ENCODE data around the gene BRSK1.

Gene BRSK1

DNA sequence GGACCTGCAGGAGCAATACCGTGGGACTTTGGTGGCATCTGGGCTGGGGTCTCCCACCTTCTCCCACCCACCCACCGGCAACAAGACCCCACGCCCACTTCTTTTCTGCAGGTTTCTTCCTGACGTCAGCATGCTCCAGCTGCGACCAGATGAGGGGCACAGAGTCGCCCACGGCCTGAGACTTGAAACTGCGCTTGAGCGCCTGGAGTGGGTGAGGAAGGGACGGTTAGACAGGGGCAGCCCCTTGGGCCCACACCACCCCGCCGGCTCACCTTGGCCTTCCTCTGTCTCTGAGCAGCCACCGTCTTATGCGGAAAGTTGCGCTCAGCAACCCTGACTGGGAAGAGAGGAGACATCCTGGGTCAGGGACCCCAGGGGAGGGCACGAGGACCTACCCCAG lies 77.1 kb downstream of the BRSK1 start:
- TF ChIP-seq, protein P1, sequence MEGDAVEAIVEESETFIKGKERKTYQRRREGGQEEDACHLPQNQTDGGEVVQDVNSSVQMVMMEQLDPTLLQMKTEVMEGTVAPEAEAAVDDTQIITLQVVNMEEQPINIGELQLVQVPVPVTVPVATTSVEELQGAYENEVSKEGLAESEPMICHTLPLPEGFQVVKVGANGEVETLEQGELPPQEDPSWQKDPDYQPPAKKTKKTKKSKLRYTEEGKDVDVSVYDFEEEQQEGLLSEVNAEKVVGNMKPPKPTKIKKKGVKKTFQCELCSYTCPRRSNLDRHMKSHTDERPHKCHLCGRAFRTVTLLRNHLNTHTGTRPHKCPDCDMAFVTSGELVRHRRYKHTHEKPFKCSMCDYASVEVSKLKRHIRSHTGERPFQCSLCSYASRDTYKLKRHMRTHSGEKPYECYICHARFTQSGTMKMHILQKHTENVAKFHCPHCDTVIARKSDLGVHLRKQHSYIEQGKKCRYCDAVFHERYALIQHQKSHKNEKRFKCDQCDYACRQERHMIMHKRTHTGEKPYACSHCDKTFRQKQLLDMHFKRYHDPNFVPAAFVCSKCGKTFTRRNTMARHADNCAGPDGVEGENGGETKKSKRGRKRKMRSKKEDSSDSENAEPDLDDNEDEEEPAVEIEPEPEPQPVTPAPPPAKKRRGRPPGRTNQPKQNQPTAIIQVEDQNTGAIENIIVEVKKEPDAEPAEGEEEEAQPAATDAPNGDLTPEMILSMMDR (IDR thresholded peaks at IDR 0.05; ENCODE audit: control extremely low read depth, extremely low read depth, low read depth, missing control alignments), result no peak
- ChIA-PET CTCF (interaction anchor here (1.5 kb wide), 1 partner anchor 106 kb away, joined by 4 read pairs; no protein-coding TSS in a partner anchor), POLR2A (interaction anchor here (0.7 kb wide), 1 partner anchor 109 kb away, joined by 4 read pairs; no protein-coding TSS in a partner anchor)
- no peak for DNase-seq (ENCODE audit: extremely low spot score)

All from GM10248 (cell line).